Measurements from ENCODE around the gene ARL16. TPM values are rescaled to one million over a fixed set of nuclear protein-coding genes. Genes with fewer than 3 reads are reported as not detected.

ARL16 gene
- total RNA-seq, 2 donors from 2014 or later: 34.4 to 40.7 TPM

GRCh38 chr17:81714412-81715106, 31.0 kb upstream of the ARL16 start:
- no peak for TF ChIP-seq CTCF (IDR thresholded peaks at IDR 0.05)
- H3K27me3 ChIP-seq (replicated peaks; ENCODE audit: insufficient read depth): no peaks in the 10 kb centered on the region
- ATAC-seq (ENCODE audit: insufficient number of reproducible peaks, low FRiP score, low read depth) (no peak), DNase-seq (ENCODE audit: low spot score) (no peak)
- H3K36me3 ChIP-seq: no peaks in the 10 kb centered on the region
- H3K4me3 ChIP-seq: no peak overlapping the region
- H3K4me1 ChIP-seq (ENCODE audit: control insufficient read depth in 1 of 2, low read depth in 2 of 2): peaks cover 16 to 34% of the 10 kb centered on the region in 2 donors
- H3K9me3 ChIP-seq: no peaks in the 10 kb centered on the region
- H3K27ac ChIP-seq: no peak overlapping the region

GRCh38 chr17:81713556-81714411, 30.2 kb upstream of the ARL16 start:
- Histone ChIP-seq H3K27ac (no peak overlapping the region), H3K4me1 (ENCODE audit: control insufficient read depth in 1 of 2, low read depth in 2 of 2) (peaks cover 16 to 34% of the 10 kb centered on the region in 2 donors), H3K27me3 (replicated peaks; ENCODE audit: insufficient read depth) (no peaks in the 10 kb centered on the region), H3K4me3 (no peak overlapping the region), H3K9me3 (no peaks in the 10 kb centered on the region), H3K36me3 (no peaks in the 10 kb centered on the region)
- ATAC-seq (ENCODE audit: insufficient number of reproducible peaks, low FRiP score, low read depth): no peak
- no peak for TF ChIP-seq CTCF (IDR thresholded peaks at IDR 0.05)
- no peak for DNase-seq (ENCODE audit: low spot score)

GRCh38 chr17:81713004-81713555, 29.5 kb upstream of the ARL16 start:
- no peaks in the 10 kb centered on the region for H3K36me3 ChIP-seq
- TF ChIP-seq CTCF (IDR thresholded peaks at IDR 0.05): no peak
- H3K4me3 ChIP-seq: peak overlapping the region; percentile 91
- DNase-seq (ENCODE audit: low spot score): no peak
- H3K27me3 ChIP-seq (replicated peaks; ENCODE audit: insufficient read depth): no peaks in the 10 kb centered on the region
- no peak overlapping the region for H3K27ac ChIP-seq
- no peaks in the 10 kb centered on the region for H3K9me3 ChIP-seq
- H3K4me1 ChIP-seq (ENCODE audit: control insufficient read depth in 1 of 2, low read depth in 2 of 2): peaks cover 16 to 34% of the 10 kb centered on the region in 2 donors
- no peak for ATAC-seq (ENCODE audit: insufficient number of reproducible peaks, low FRiP score, low read depth)

- peak overlapping the region; percentile 91 for H3K4me3 ChIP-seq
- ATAC-seq (ENCODE audit: insufficient number of reproducible peaks, low FRiP score, low read depth) (no peak), DNase-seq (ENCODE audit: low spot score) (no peak)
- no peaks in the 10 kb centered on the region for H3K9me3 ChIP-seq
- peaks cover 16 to 34% of the 10 kb centered on the region in 2 donors for H3K4me1 ChIP-seq (ENCODE audit: control insufficient read depth in 1 of 2, low read depth in 2 of 2)
- TF ChIP-seq CTCF (IDR thresholded peaks at IDR 0.05): no peak
- H3K27me3 ChIP-seq (replicated peaks; ENCODE audit: insufficient read depth): no peaks in the 10 kb centered on the region
- no peak overlapping the region for H3K27ac ChIP-seq
- no peaks in the 10 kb centered on the region for H3K36me3 ChIP-seq
Measured at GRCh38 chr17:81712468-81713003, 28.9 kb upstream of the ARL16 start.

Data from thoracic aorta (tissue), 2 donors.